Measurements from ENCODE around the gene CRYZL1.
A peak's percentile ranks its signal among the peaks of the same experiment; 100 is the strongest.

Gene CRYZL1

DNA sequence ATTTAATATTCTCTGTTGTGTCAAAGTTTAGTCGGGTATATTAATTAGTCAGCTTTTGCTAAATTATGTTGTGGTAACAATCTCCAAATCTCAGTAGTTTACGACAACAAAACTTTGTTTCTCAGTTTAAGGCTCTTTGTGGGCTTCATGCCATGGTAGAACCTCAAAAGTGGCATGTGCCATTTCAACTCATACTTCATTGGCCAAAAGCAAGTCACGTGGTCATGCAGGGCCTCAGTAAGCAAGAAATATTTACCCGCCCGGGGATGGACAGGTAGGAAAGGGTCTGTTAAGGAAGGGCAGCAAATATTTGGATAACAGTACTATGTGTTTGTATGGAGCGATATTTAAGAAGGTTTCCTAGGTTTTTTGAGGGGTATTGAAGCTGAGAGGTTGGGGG lies 39.3 kb upstream of the CRYZL1 start:
- TF ChIP-seq, protein P1, sequence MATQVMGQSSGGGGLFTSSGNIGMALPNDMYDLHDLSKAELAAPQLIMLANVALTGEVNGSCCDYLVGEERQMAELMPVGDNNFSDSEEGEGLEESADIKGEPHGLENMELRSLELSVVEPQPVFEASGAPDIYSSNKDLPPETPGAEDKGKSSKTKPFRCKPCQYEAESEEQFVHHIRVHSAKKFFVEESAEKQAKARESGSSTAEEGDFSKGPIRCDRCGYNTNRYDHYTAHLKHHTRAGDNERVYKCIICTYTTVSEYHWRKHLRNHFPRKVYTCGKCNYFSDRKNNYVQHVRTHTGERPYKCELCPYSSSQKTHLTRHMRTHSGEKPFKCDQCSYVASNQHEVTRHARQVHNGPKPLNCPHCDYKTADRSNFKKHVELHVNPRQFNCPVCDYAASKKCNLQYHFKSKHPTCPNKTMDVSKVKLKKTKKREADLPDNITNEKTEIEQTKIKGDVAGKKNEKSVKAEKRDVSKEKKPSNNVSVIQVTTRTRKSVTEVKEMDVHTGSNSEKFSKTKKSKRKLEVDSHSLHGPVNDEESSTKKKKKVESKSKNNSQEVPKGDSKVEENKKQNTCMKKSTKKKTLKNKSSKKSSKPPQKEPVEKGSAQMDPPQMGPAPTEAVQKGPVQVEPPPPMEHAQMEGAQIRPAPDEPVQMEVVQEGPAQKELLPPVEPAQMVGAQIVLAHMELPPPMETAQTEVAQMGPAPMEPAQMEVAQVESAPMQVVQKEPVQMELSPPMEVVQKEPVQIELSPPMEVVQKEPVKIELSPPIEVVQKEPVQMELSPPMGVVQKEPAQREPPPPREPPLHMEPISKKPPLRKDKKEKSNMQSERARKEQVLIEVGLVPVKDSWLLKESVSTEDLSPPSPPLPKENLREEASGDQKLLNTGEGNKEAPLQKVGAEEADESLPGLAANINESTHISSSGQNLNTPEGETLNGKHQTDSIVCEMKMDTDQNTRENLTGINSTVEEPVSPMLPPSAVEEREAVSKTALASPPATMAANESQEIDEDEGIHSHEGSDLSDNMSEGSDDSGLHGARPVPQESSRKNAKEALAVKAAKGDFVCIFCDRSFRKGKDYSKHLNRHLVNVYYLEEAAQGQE (IDR thresholded peaks at IDR 0.05; ENCODE audit: low read depth), result no peak
- TF ChIP-seq TCF12 (IDR thresholded peaks at IDR 0.05; ENCODE audit: low read depth), result no peak
- no peak for TF ChIP-seq TAF1 (IDR thresholded peaks at IDR 0.05; ENCODE audit: low read depth)
- TF ChIP-seq FOXM1 (IDR thresholded peaks at IDR 0.05; ENCODE audit: borderline replicate concordance, low read depth), result no peak
- TF ChIP-seq, protein P2, sequence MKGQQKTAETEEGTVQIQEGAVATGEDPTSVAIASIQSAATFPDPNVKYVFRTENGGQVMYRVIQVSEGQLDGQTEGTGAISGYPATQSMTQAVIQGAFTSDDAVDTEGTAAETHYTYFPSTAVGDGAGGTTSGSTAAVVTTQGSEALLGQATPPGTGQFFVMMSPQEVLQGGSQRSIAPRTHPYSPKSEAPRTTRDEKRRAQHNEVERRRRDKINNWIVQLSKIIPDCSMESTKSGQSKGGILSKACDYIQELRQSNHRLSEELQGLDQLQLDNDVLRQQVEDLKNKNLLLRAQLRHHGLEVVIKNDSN (IDR thresholded peaks at IDR 0.05), result 0 out of 2 replicates have a peak, but pooled peaks have one; percentile 13
- TF ChIP-seq CREB1 (IDR thresholded peaks at IDR 0.05; ENCODE audit: low read depth), result no peak

- TF ChIP-seq YY1 (IDR thresholded peaks at IDR 0.05; ENCODE audit: low read depth), result no peak
- no peak for TF ChIP-seq TAF1 (IDR thresholded peaks at IDR 0.05; ENCODE audit: low read depth)
These were observed 35.9 kb upstream of the CRYZL1 start for GRCh38 chr21:33677450-33677849.

DNA sequence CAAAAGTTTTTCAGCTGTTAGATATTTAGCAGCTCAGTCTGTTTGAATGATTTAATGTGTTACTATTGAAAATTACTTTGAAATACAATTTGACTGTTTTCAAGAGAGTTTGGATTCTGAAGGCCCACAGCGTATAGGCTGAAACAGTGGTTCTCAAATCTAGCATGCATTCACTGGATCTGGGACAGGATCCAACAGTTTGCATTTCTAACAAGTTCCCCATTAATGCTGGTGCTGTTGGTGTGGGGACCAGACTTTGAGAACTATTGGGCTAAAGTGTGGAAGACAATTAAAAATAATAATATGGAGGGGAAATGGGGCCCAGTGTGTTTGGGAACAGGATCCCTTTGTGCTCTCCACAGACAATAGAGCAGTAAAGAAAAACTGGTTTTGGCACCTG lies 32.7 kb upstream of the CRYZL1 start:
- TF ChIP-seq, protein P1 (IDR thresholded peaks at IDR 0.05; ENCODE audit: low read depth), result no peak
- no peak for TF ChIP-seq EP300 (IDR thresholded peaks at IDR 0.05; ENCODE audit: borderline replicate concordance)
- no peak for TF ChIP-seq NFIC (IDR thresholded peaks at IDR 0.05)
- no peak for TF ChIP-seq RAD21 (IDR thresholded peaks at IDR 0.05; ENCODE audit: low read depth)
- no peak for TF ChIP-seq TEAD4 (IDR thresholded peaks at IDR 0.05)
- no peak for TF ChIP-seq CREB1 (IDR thresholded peaks at IDR 0.05; ENCODE audit: low read depth)
- no peak for TF ChIP-seq TCF12 (IDR thresholded peaks at IDR 0.05; ENCODE audit: low read depth)
- no peak for TF ChIP-seq FOXM1 (IDR thresholded peaks at IDR 0.05; ENCODE audit: borderline replicate concordance, low read depth)
- TF ChIP-seq TAF1 (IDR thresholded peaks at IDR 0.05; ENCODE audit: low read depth), result no peak
- TF ChIP-seq, protein P2 (IDR thresholded peaks at IDR 0.05), result no peak
- TF ChIP-seq MAX (IDR thresholded peaks at IDR 0.05), result no peak
- no peak for TF ChIP-seq YY1 (IDR thresholded peaks at IDR 0.05; ENCODE audit: low read depth)
- TF ChIP-seq EGR1 (IDR thresholded peaks at IDR 0.05), result no peak
- TF ChIP-seq CEBPB (IDR thresholded peaks at IDR 0.05), result no peak
- TF ChIP-seq ZBTB7A (IDR thresholded peaks at IDR 0.05; ENCODE audit: low read depth), result no peak

DNA sequence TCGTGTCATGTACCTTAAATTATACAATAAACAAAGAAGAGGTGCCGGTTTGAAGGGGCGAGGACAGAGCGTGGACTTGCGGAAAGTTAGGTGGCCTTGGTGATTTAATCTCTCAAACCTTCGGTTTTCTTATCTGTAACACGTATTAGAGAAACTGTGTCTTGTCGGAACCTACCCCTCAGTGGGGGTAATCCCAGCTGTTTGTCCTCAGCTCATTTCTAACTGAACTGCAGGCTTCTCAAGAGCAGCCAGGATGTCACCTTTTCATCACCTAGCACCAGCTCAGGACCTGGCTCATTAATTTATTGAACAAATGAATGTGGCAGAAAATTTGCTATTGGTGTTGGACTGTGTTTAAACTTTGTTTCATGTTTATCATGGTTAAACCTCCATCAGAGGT lies 31.9 kb upstream of the CRYZL1 start:
- TF ChIP-seq NFIC (IDR thresholded peaks at IDR 0.05) (no peak), FOXM1 (IDR thresholded peaks at IDR 0.05; ENCODE audit: borderline replicate concordance, low read depth) (no peak), MAX (IDR thresholded peaks at IDR 0.05) (no peak), YY1 (IDR thresholded peaks at IDR 0.05; ENCODE audit: low read depth) (no peak), CEBPB (IDR thresholded peaks at IDR 0.05) (no peak), TAF1 (IDR thresholded peaks at IDR 0.05; ENCODE audit: low read depth) (no peak), CREB1 (IDR thresholded peaks at IDR 0.05; ENCODE audit: low read depth) (no peak), EGR1 (IDR thresholded peaks at IDR 0.05) (no peak), EP300 (IDR thresholded peaks at IDR 0.05; ENCODE audit: borderline replicate concordance) (no peak), ZBTB7A (IDR thresholded peaks at IDR 0.05; ENCODE audit: low read depth) (no peak)

- TF ChIP-seq, protein P1 (IDR thresholded peaks at IDR 0.05; ENCODE audit: low read depth), result no peak
- TF ChIP-seq NFIC (IDR thresholded peaks at IDR 0.05), result no peak
- no peak for TF ChIP-seq ZBTB7A (IDR thresholded peaks at IDR 0.05; ENCODE audit: low read depth)
These were observed 28.8 kb upstream of the CRYZL1 start for GRCh38 chr21:33670076-33670978.

Measured in Ishikawa (cell line).